Astrocyte of the spinal cord (primary cell): ENCODE data around the gene DBNL.
A peak's percentile ranks its signal among the peaks of the same experiment; 100 is the strongest.

Experiments
- DNase-seq: peaks from one replicate; pipeline ENCODE4 v3.0.0; 2011; ENCODE audit warnings: low read depth, low spot score
- H3K4me3 ChIP-seq: 2 replicates; pipeline ENCODE4 v1.5.1; 2011; ENCODE audit warnings: low read depth, mild to moderate bottlenecking, low read length, moderate library complexity
- CTCF ChIP-seq: IDR thresholded peaks from 2 replicates; pipeline ENCODE4 v1.5.1; 2012; ENCODE audit warnings: low read depth, mild to moderate bottlenecking, low read length, inconsistent platforms
- in situ Hi-C: cut with HindIII; loops from 2 replicates; pipeline ENCODE4 v1.10.0; 2017; ENCODE audit warnings: low sequenced_read_pairs

Gene DBNL

GRCh38 chr7:44101303-44101965 lies 56.9 kb downstream of the DBNL start:
- H3K4me3 ChIP-seq, result no peak overlapping the region
- in situ Hi-C loops, result no loop called here
- TF ChIP-seq CTCF, result no peak
- no peak for DNase-seq

GRCh38 chr7:44101966-44102845 lies 57.7 kb downstream of the DBNL start:
- TF ChIP-seq CTCF, result no peak
- in situ Hi-C loops, result no loop called here
- peak; percentile 67 for DNase-seq
- H3K4me3 ChIP-seq, result no peak overlapping the region

GRCh38 chr7:44102846-44103565 lies 58.5 kb downstream of the DBNL start:
- in situ Hi-C loops, result no loop called here
- no peak for DNase-seq
- TF ChIP-seq CTCF, result no peak
- H3K4me3 ChIP-seq, result no peak overlapping the region

GRCh38 chr7:44103566-44103922 lies 59.0 kb downstream of the DBNL start:
- TF ChIP-seq CTCF, result no peak
- no peak for DNase-seq
- H3K4me3 ChIP-seq, result no peak overlapping the region
- in situ Hi-C loops, result no loop called here

GRCh38 chr7:44103923-44104859 lies 59.7 kb downstream of the DBNL start, which contains the start of gene AEBP1:
Gene AEBP1 (plus strand): TSS chr7:44104345. CDS start chr7:44104666, 321 bp downstream.
- TF ChIP-seq CTCF, result no peak
- DNase-seq, result peak; percentile 30

More at GRCh38 chr7:44103923-44104859, 59.7 kb downstream of the DBNL start, which contains the start of gene AEBP1:
- peak within 1 kb of the TSS; percentile 60 for H3K4me3 ChIP-seq
- in situ Hi-C loops, result no loop called here
